ENCODE data around the gene BMP10. TPM values are rescaled to one million over a fixed set of nuclear protein-coding genes. Genes with fewer than 3 reads are reported as not detected.

Gene BMP10
- total RNA-seq, 1 donor from 2014 or later, result not detected

DNA sequence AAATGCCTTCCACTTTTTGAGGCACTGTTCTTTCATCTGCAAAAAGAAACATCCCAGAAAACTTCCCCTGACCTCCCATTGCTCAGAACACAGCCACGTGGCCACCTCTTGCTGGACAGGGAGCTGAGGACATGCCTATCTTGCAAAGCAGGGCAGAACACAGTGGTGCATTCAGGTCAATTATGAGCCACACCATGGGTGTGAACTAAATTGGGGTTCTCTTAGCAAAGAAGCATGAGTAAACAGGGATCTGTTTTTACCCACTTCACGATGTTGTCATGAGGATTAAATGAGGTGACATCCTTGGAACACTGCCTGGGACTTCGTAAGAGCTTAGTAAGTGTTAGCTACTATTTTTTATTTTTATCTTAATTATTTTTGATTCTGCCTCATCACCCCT, 25.1 kb downstream of the BMP10 start:
- no peaks in the 10 kb centered on the region for H3K4me1 Mint-ChIP-seq (ENCODE audit: low read depth)
- H3K4me3 Mint-ChIP-seq (ENCODE audit: unreplicated experiment), result no peak overlapping the region
- TF ChIP-seq, protein P1, sequence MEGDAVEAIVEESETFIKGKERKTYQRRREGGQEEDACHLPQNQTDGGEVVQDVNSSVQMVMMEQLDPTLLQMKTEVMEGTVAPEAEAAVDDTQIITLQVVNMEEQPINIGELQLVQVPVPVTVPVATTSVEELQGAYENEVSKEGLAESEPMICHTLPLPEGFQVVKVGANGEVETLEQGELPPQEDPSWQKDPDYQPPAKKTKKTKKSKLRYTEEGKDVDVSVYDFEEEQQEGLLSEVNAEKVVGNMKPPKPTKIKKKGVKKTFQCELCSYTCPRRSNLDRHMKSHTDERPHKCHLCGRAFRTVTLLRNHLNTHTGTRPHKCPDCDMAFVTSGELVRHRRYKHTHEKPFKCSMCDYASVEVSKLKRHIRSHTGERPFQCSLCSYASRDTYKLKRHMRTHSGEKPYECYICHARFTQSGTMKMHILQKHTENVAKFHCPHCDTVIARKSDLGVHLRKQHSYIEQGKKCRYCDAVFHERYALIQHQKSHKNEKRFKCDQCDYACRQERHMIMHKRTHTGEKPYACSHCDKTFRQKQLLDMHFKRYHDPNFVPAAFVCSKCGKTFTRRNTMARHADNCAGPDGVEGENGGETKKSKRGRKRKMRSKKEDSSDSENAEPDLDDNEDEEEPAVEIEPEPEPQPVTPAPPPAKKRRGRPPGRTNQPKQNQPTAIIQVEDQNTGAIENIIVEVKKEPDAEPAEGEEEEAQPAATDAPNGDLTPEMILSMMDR (IDR thresholded peaks at IDR 0.05), result no peak
- peaks cover 42% of the 10 kb centered on the region for H3K27me3 Mint-ChIP-seq (ENCODE audit: low read depth)
- no peaks in the 10 kb centered on the region for H3K36me3 Mint-ChIP-seq (ENCODE audit: low read depth)
- DNase-seq (ENCODE audit: low spot score), result no peak
- H3K27ac Mint-ChIP-seq (ENCODE audit: unreplicated experiment), result no peak overlapping the region
- no peaks in the 10 kb centered on the region for H3K9me3 Mint-ChIP-seq (ENCODE audit: low read depth)

DNA sequence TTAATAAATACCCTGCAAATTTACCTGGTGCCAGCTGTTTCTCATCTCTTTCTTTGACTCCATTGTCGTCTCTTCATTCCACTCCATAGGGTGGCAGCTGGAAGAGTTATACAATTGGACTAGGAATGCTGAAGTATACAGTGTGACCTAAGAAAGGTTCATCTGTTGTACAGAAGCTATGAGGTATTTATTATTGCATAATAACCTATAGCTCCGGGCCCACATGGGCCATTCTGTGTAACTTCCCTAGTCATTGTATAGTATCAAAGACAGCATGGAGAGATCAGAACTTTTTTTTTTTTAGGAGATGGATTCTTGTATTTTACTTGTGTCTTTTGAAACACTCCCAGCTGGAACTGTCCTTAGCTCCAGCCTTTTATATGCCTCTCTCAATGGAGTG, 26.2 kb downstream of the BMP10 start:
- Mint-ChIP-seq H3K4me3 (ENCODE audit: unreplicated experiment) (no peak overlapping the region), H3K27ac (ENCODE audit: unreplicated experiment) (no peak overlapping the region), H3K36me3 (ENCODE audit: low read depth) (no peaks in the 10 kb centered on the region), H3K9me3 (ENCODE audit: low read depth) (no peaks in the 10 kb centered on the region), H3K27me3 (ENCODE audit: low read depth) (peaks cover 38% of the 10 kb centered on the region), H3K4me1 (ENCODE audit: low read depth) (no peaks in the 10 kb centered on the region)
- DNase-seq (ENCODE audit: low spot score), result no peak
- TF ChIP-seq, protein P1 (IDR thresholded peaks at IDR 0.05), result no peak

DNA sequence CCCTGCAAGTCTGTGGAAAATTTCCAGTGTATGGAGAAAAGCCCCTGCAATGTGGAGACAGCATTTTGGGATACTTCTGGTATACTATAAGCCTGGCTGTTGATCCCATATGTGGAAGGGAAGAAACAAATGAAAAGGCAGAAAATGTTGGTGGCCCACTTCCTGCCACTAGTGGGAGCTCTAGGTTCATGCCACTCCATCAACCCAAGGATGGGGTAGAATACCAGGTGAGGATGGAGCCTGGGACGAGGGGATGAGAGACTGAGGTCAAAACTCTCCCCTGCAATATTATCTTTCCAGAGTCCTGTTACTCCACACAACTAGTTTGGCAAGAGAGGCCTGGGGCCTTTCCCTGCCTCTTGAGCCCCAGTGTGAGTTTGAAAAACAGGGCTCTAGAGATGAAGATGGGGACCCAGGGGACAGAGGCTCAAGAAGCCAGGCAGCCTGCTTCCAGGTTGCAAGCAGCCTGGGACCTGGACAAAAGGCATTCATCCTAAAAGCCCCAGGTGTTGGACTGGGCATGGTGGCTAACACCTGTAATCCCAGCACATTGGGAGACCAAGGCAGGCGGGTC, 31.9 kb downstream of the BMP10 start:
- H3K9me3 Mint-ChIP-seq (ENCODE audit: low read depth), result no peaks in the 10 kb centered on the region
- H3K36me3 Mint-ChIP-seq (ENCODE audit: low read depth), result no peaks in the 10 kb centered on the region
- peaks cover 9% of the 10 kb centered on the region for H3K27me3 Mint-ChIP-seq (ENCODE audit: low read depth)
- TF ChIP-seq, protein P1 (IDR thresholded peaks at IDR 0.05), result peak; percentile 78
- DNase-seq (ENCODE audit: low spot score), result no peak
- no peak overlapping the region for H3K4me3 Mint-ChIP-seq (ENCODE audit: unreplicated experiment)
- H3K4me1 Mint-ChIP-seq (ENCODE audit: low read depth), result peaks cover 9% of the 10 kb centered on the region
- H3K27ac Mint-ChIP-seq (ENCODE audit: unreplicated experiment), result no peak overlapping the region

DNA sequence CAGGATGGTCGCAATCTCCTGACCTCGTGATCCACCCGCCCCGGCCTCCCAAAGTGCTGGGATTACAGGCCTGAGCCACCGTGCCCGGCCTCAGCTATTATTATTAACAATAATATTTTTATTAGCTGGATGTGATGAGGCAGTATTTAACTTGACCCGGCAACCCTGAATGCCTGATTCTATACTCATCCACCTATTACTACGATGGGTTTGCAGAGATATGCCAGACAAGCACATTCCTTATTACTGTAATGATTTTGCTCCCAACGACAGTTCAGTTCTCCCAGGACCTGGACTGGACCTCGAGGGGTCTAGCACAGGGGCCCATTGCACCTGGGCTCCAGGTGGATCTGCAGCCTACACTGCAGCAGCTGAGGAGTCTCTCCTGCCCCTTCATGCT, 32.6 kb downstream of the BMP10 start:
- Mint-ChIP-seq H3K36me3 (ENCODE audit: low read depth) (no peaks in the 10 kb centered on the region), H3K9me3 (ENCODE audit: low read depth) (no peaks in the 10 kb centered on the region), H3K4me1 (ENCODE audit: low read depth) (peaks cover 9% of the 10 kb centered on the region), H3K27me3 (ENCODE audit: low read depth) (peaks cover 7% of the 10 kb centered on the region), H3K27ac (ENCODE audit: unreplicated experiment) (no peak overlapping the region), H3K4me3 (ENCODE audit: unreplicated experiment) (no peak overlapping the region)
- TF ChIP-seq, protein P1 (IDR thresholded peaks at IDR 0.05), result no peak
- DNase-seq (ENCODE audit: low spot score), result no peak

DNA sequence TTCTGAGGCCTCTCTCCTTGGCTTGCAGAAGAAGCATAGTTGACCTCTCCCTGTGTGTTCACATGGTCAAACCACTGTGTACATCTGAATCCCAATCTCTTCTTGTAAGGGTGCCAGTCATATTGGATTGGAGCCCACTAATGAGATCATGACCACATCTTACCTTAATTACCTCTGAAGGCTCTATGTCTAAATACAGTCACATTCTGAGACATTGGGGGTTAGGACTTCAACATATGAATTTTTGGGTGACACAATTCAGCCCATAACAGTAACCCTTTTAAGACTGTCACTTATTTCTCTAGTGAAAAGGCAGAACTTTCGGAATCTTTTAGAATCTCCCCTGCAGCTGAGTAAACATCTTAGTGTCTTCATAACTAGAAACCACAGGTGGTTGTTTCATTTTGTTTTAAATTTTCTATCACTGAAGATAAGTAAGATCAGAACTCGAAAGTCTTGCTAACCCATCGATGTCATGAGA, 33.3 kb downstream of the BMP10 start:
- TF ChIP-seq, protein P1 (IDR thresholded peaks at IDR 0.05), result no peak
- DNase-seq (ENCODE audit: low spot score), result no peak
- no peaks in the 10 kb centered on the region for H3K9me3 Mint-ChIP-seq (ENCODE audit: low read depth)
- H3K36me3 Mint-ChIP-seq (ENCODE audit: low read depth), result no peaks in the 10 kb centered on the region
- H3K4me1 Mint-ChIP-seq (ENCODE audit: low read depth), result peaks cover 9% of the 10 kb centered on the region
- H3K4me3 Mint-ChIP-seq (ENCODE audit: unreplicated experiment), result no peak overlapping the region
- H3K27me3 Mint-ChIP-seq (ENCODE audit: low read depth), result no peaks in the 10 kb centered on the region
- no peak overlapping the region for H3K27ac Mint-ChIP-seq (ENCODE audit: unreplicated experiment)
